Panc1 (cell line): ENCODE data around the gene BIRC7. TPM values are rescaled to one million over a fixed set of nuclear protein-coding genes. Genes with fewer than 3 reads are reported as not detected.

Experiments used
- ATAC-seq: fragments of 200-7000 bp; cut with Tn5 transposase; 2 replicates; pipeline ENCODE4 v1.9.1; 2020; ENCODE audit warnings: mild to moderate bottlenecking, moderate library complexity
- BruUV-seq: library from RNA; stranded (reverse); fragments of 400-500 nt; replicated peaks from 2 replicates; lab custom pipeline; 2021; lab: Mats Ljungman, UMichigan
- CTCF ChIA-PET: fragments of 300-600 bp; sonication (Branson Sonifier 250); formaldehyde crosslinking; loops from one replicate; lab custom pipeline; 2022; ENCODE audit warnings: antibody characterized with exemption; lab: Charles Lee
- POLR2A ChIA-PET: fragments of 300-600 bp; sonication (Branson Sonifier 250); formaldehyde crosslinking; loops from one replicate; lab custom pipeline; 2022; ENCODE audit warnings: antibody characterized with exemption; lab: Charles Lee
- DNase-seq: peaks from one replicate; pipeline ENCODE4 v3.0.0-alpha.2; 2010; ENCODE audit warnings: low read depth, low spot score
- H3K27ac ChIP-seq: 2 replicates; pipeline ENCODE4 v1.5.1; 2011; ENCODE audit warnings: mild to moderate bottlenecking, low read length, inconsistent platforms
- H3K27me3 ChIP-seq: fragments of 200-500 bp; sonication (Bioruptor generic); 2 replicates; pipeline ENCODE4 v1.6.0; 2014; ENCODE audit warnings: low read length, inconsistent platforms; ENCODE audit not compliant: control insufficient read depth, insufficient read depth
- H3K36me3 ChIP-seq: fragments of 200-500 bp; sonication (Bioruptor generic); 2 replicates; pipeline ENCODE4 v1.5.1; 2014; ENCODE audit warnings: inconsistent platforms, mild to moderate bottlenecking, low read length, moderate library complexity; ENCODE audit not compliant: control insufficient read depth, insufficient read depth
- H3K4me1 ChIP-seq: 2 replicates; pipeline ENCODE4 v1.5.1; 2011; ENCODE audit warnings: inconsistent platforms, mild to moderate bottlenecking, low read length, moderate library complexity; ENCODE audit not compliant: control insufficient read depth, insufficient read depth
- H3K4me3 ChIP-seq, 2 experiments: 2 replicates each; pipeline ENCODE4 v1.5.1; 2011 to 2012; ENCODE audit warnings: low read depth in 2 of 2, low read length in 2 of 2, mild to moderate bottlenecking in 2 of 2, inconsistent platforms in 1 of 2, moderate library complexity in 1 of 2
- H3K9me3 ChIP-seq: fragments of 200-500 bp; sonication (Bioruptor generic); 2 replicates; pipeline ENCODE4 v1.5.1; 2014; ENCODE audit warnings: low read depth, mild to moderate bottlenecking, inconsistent platforms, low read length, moderate library complexity; ENCODE audit not compliant: control insufficient read depth, insufficient read depth
- CTCF ChIP-seq: fragments of 450-650 bp; IDR thresholded peaks from 2 replicates; pipeline ENCODE4 v1.5.1; 2017; ENCODE audit warnings: mild to moderate bottlenecking
- POLR2AphosphoS5 ChIP-seq: IDR thresholded peaks from 2 replicates; pipeline ENCODE4 v1.6.1; 2012; ENCODE audit warnings: mild to moderate bottlenecking, low read depth, low read length, moderate library complexity
- SIN3A ChIP-seq: IDR thresholded peaks from 2 replicates; pipeline ENCODE4 v1.6.1; 2012; ENCODE audit warnings: low read depth, mild to moderate bottlenecking, low read length, moderate library complexity, borderline replicate concordance; ENCODE audit not compliant: insufficient read depth
- TCF7L2 ChIP-seq: IDR thresholded peaks from 2 replicates; pipeline ENCODE4 v1.6.1; 2011; ENCODE audit warnings: mild to moderate bottlenecking, low read depth, low read length, inconsistent platforms
- in situ Hi-C: cut with HindIII; loops from 2 replicates; pipeline ENCODE4 v1.10.0; 2016; ENCODE audit warnings: low sequenced_read_pairs, low pct_unique_long_range_greater_than_20kb
- intact Hi-C: fragments of 100-400 bp; cut with micrococcal nuclease; formaldehyde crosslinking; loops from one replicate; pipeline ENCODE4 v1.10.0; 2022; ENCODE audit not compliant: unreplicated experiment
- total RNA-seq: library from RNA; stranded (reverse); gene quantifications from one replicate; pipeline ENCODE4 v1.2.1, GENCODE V29; 2021; ENCODE audit not compliant: unreplicated experiment
- TF ChIP-seq, protein P1 (sequence below), 2 experiments: IDR thresholded peaks; 2 replicates each; pipeline ENCODE4 v1.6.1; 2011 to 2012; ENCODE audit warnings: low read depth in 2 of 2, control low read depth in 1 of 2, low read length in 1 of 2, mild to moderate bottlenecking in 1 of 2, moderate library complexity in 1 of 2; ENCODE audit not compliant: insufficient read depth in 1 of 2

The BIRC7 gene
- total RNA-seq, 1 experiment from 2014 or later: 9.0 TPM

- Histone ChIP-seq H3K9me3 (no peaks in the 10 kb centered on the region), H3K27me3 (no peaks in the 10 kb centered on the region), H3K27ac (no peak overlapping the region), H3K4me3 (no peak overlapping the region), H3K36me3 (no peaks in the 10 kb centered on the region), H3K4me1 (no peaks in the 10 kb centered on the region)
- ATAC-seq (no peak), DNase-seq (no peak)
- no TSS peak for BruUV-seq
- no peak for TF ChIP-seq CTCF
- TF ChIP-seq, protein P1, sequence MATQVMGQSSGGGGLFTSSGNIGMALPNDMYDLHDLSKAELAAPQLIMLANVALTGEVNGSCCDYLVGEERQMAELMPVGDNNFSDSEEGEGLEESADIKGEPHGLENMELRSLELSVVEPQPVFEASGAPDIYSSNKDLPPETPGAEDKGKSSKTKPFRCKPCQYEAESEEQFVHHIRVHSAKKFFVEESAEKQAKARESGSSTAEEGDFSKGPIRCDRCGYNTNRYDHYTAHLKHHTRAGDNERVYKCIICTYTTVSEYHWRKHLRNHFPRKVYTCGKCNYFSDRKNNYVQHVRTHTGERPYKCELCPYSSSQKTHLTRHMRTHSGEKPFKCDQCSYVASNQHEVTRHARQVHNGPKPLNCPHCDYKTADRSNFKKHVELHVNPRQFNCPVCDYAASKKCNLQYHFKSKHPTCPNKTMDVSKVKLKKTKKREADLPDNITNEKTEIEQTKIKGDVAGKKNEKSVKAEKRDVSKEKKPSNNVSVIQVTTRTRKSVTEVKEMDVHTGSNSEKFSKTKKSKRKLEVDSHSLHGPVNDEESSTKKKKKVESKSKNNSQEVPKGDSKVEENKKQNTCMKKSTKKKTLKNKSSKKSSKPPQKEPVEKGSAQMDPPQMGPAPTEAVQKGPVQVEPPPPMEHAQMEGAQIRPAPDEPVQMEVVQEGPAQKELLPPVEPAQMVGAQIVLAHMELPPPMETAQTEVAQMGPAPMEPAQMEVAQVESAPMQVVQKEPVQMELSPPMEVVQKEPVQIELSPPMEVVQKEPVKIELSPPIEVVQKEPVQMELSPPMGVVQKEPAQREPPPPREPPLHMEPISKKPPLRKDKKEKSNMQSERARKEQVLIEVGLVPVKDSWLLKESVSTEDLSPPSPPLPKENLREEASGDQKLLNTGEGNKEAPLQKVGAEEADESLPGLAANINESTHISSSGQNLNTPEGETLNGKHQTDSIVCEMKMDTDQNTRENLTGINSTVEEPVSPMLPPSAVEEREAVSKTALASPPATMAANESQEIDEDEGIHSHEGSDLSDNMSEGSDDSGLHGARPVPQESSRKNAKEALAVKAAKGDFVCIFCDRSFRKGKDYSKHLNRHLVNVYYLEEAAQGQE (IDR thresholded peaks at IDR 0.05; ENCODE audit: insufficient read depth in 1 of 2, low read depth in 2 of 2, low read length in 1 of 2): no peak
- TF ChIP-seq SIN3A: no peak
- no peak for TF ChIP-seq TCF7L2
- TF ChIP-seq POLR2AphosphoS5: no peak
- intact Hi-C loops: no loop called here
- ChIA-PET POLR2A (no interaction called here), CTCF (no interaction called here)
- in situ Hi-C loops: no loop called here
Measured at GRCh38 chr20:63188159-63188442, 47.6 kb upstream of the BIRC7 start.

- Histone ChIP-seq H3K4me3 (no peak overlapping the region), H3K36me3 (no peaks in the 10 kb centered on the region), H3K27ac (no peak overlapping the region), H3K9me3 (no peaks in the 10 kb centered on the region), H3K4me1 (no peaks in the 10 kb centered on the region), H3K27me3 (no peaks in the 10 kb centered on the region)
- in situ Hi-C loops: no loop called here
- DNase-seq (no peak), ATAC-seq (no peak)
- BruUV-seq: no TSS peak
- ChIA-PET CTCF (no interaction called here), POLR2A (no interaction called here)
- TF ChIP-seq POLR2AphosphoS5: no peak
- TF ChIP-seq CTCF: no peak
- TF ChIP-seq, protein P1 (IDR thresholded peaks at IDR 0.05; ENCODE audit: insufficient read depth in 1 of 2, low read depth in 2 of 2, low read length in 1 of 2): no peak
- no peak for TF ChIP-seq SIN3A
- TF ChIP-seq TCF7L2: no peak
- intact Hi-C loops: no loop called here
Measured at GRCh38 chr20:63188641-63189321, 46.9 kb upstream of the BIRC7 start.
